Coronary artery (tissue), 2 donors: Measurements from ENCODE around the gene ZBTB47.

Source experiments
- DNase-seq: peaks from one replicate; pipeline ENCODE4 v3.0.0-alpha.2; 2017; ENCODE audit warnings: low spot score
- H3K27ac ChIP-seq, 2 donors: fragments of 200-600 bp; sonication (generic); one replicate each; pipeline ENCODE4 v1.5.1; 2016 to 2019
- H3K4me3 ChIP-seq: fragments of 200-600 bp; sonication (generic); 2 replicates; pipeline ENCODE4 v1.5.1; 2016; ENCODE audit warnings: mild to moderate bottlenecking, moderate library complexity
- TF ChIP-seq, protein P1 (sequence below): fragments of 200-600 bp; sonication (generic); IDR thresholded peaks from one replicate; pipeline ENCODE4 v1.5.1; 2019; ENCODE audit warnings: antibody characterized with exemption

Gene ZBTB47

DNA sequence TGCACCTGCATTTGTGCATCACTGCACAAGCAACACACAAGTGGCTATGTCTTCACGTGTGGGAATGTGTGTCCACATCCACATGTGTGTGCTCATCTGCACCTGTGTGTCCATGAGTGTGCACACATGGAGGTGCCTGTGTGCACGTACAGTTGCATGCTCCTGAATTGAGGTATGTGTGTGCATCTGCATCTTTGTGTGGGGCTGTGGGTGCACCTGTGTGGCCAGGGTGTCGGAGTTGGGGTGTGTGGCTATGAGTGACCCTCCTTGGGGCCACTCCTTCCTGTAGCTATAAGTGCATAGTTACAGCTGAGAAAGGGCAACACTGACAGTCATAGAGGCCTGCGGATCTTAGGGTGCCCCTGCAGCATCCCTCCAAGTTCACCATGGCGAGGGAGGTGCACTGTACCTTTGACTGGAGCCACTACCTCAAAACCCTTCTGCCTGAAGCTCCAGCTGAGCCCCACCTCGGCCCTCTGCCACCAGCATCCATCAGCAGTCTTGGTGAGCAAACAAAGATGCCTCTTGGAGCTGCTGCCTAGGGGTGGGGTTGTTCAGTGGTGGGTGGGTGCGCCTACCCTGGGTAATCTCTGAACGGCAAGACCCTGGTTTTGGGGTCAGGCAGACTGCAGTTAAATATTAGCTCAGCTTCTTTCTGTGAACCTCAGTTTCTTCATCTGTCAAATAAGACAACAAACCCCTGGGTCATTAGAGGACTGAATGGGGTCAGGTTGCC lies 54.3 kb downstream of the ZBTB47 start:
- TF ChIP-seq, protein P1, sequence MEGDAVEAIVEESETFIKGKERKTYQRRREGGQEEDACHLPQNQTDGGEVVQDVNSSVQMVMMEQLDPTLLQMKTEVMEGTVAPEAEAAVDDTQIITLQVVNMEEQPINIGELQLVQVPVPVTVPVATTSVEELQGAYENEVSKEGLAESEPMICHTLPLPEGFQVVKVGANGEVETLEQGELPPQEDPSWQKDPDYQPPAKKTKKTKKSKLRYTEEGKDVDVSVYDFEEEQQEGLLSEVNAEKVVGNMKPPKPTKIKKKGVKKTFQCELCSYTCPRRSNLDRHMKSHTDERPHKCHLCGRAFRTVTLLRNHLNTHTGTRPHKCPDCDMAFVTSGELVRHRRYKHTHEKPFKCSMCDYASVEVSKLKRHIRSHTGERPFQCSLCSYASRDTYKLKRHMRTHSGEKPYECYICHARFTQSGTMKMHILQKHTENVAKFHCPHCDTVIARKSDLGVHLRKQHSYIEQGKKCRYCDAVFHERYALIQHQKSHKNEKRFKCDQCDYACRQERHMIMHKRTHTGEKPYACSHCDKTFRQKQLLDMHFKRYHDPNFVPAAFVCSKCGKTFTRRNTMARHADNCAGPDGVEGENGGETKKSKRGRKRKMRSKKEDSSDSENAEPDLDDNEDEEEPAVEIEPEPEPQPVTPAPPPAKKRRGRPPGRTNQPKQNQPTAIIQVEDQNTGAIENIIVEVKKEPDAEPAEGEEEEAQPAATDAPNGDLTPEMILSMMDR = no peak
- peak; percentile 38 for DNase-seq
- H3K4me3 ChIP-seq = no peak overlapping the region
- no peak overlapping the region for H3K27ac ChIP-seq

- TF ChIP-seq, protein P1 = no peak
- peak; percentile 40 for DNase-seq
- Histone ChIP-seq H3K27ac (no peak overlapping the region), H3K4me3 (no peak overlapping the region)
These were observed 55.2 kb downstream of the ZBTB47 start for GRCh38 chr3:42708611-42709151.

GRCh38 chr3:42709621-42710020 lies 56.1 kb downstream of the ZBTB47 start:
- peak; percentile 45 for DNase-seq
- no peak overlapping the region for H3K27ac ChIP-seq

DNA sequence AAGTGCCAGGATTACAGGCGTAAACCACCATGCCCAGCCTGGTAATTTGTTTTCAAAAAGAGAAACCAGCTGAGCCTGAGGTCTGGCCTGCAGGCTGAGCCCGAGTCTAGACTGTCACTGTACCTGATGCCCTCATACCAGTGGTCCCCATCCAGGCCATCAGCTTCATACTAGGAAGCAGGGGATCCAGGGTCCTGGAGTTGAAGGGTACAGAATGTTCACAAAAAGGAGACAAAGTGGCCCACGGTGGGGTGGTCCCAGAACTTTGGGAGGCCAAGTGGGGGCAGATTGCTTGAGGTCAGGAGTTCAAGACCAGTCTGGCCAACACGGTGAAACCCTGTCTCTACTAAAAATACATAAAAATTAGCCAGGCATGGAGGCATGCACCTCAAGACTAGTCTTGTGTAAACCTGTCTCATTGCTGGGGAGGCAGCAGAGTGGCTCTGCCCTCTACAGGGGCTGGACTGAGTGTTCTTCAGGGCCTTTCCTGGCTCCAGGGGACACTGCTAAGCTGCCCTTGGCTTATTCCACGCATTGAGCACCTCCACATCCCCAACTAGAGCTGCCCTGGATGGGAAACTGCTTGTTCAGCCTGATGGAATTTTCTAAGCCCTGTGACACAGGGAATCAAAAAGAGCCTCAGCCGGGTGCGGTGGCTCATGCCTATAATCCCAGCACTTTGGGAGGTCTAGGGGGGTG lies 57.0 kb downstream of the ZBTB47 start:
- H3K4me3 ChIP-seq = no peak overlapping the region
- TF ChIP-seq, protein P1 = no peak
- peak; percentile 31 for DNase-seq
- H3K27ac ChIP-seq = no peak overlapping the region

More at GRCh38 chr3:42709621-42710020, 56.1 kb downstream of the ZBTB47 start:
- no peak overlapping the region for H3K4me3 ChIP-seq
- TF ChIP-seq, protein P1 = no peak

DNA sequence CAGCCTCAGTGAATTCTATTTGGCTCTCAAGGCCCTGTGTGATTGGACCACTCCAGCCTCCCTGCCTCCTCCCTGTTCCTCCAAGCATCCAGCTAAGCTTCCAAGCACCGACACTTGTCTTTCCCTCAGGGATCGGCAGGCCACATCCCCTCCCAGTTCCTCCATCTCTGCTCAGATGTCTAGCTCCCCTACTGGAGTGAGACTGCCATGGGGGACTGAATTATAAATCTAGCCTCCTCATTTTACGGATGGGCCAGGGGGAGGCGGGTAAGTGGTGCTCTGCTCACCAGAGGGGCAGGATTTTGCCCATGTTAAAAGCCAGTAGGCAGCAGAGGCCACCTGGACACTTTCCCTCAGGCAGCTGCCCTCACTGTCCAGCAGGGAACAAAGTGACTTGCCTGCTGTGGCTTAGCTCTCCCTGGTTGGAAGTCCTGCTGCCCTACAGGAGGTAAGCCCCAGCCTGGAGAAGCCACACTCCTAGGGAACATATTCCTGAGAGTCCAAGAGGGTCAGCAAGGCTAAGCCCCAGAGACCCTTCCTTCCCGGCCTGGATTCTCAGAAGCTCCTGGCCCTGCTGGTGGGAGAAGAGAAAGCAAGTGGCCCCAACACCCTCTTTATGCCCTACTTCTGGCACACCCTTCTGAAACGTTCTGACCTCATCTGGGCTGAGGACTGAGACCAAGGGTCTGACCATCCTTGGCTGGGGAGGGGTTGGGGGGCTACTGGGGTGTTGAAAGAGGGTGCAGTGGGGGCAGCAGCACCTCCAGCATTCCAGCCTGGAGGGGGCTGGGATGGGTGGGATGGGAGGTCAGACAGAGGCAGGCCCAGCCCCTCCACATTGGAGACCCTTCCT lies 58.2 kb downstream of the ZBTB47 start:
- DNase-seq = peak; percentile 54
- TF ChIP-seq, protein P1 = no peak
- Histone ChIP-seq H3K4me3 (no peak overlapping the region), H3K27ac (no peak overlapping the region)

DNA sequence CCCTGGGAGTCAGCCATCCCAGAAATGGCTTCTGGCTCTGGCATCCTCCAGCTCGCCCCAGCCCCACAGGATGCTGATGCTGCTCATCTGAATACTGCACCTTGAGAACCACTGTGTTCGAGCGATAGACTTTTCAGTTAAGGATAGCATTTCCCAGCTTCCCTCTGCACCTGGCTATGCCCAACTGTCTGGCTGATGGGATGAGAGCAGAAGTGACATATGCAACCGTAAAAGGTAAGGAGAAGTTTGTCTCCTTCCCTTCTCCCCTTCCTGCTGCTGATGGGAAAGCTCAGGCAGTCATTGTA lies 58.8 kb downstream of the ZBTB47 start:
- DNase-seq = no peak
- no peak overlapping the region for H3K4me3 ChIP-seq
- no peak overlapping the region for H3K27ac ChIP-seq
- TF ChIP-seq, protein P1 = no peak
